ENCODE results near the gene RPL36A.

RPL36A gene

GRCh38 chrX:101407167-101407747 lies 16.4 kb downstream of the RPL36A start:
- peak overlapping the region; percentile 73 for H3K4me3 ChIP-seq (ENCODE audit: low read depth, low read length)
- TF ChIP-seq CTCF (IDR thresholded peaks at IDR 0.05; ENCODE audit: control insufficient read depth, extremely low read depth, insufficient read depth) = no peak
- no peak for DNase-seq (ENCODE audit: low read depth)

GRCh38 chrX:101407748-101408531 lies 17.1 kb downstream of the RPL36A start, which contains the start of the genes GLA and HNRNPH2:
GLA (minus strand) TSS chrX:101407925; CDS start chrX:101407903, 22 bp downstream.
HNRNPH2 (plus strand) TSS chrX:101408222; CDS start chrX:101411989, 3,767 bp downstream.
- peak within 1 kb of the TSS; percentile 73 for H3K4me3 ChIP-seq (ENCODE audit: low read depth, low read length)
- DNase-seq (ENCODE audit: low read depth) = peak; percentile 99
- TF ChIP-seq CTCF (IDR thresholded peaks at IDR 0.05; ENCODE audit: control insufficient read depth, extremely low read depth, insufficient read depth) = no peak

- DNase-seq (ENCODE audit: low read depth) = no peak
- peak overlapping the region; percentile 73 for H3K4me3 ChIP-seq (ENCODE audit: low read depth, low read length)
- TF ChIP-seq CTCF (IDR thresholded peaks at IDR 0.05; ENCODE audit: control insufficient read depth, extremely low read depth, insufficient read depth) = no peak
These were observed 17.7 kb downstream of the RPL36A start for GRCh38 chrX:101408532-101408841.

- TF ChIP-seq CTCF (IDR thresholded peaks at IDR 0.05; ENCODE audit: control insufficient read depth, extremely low read depth, insufficient read depth) = no peak
- no peak for DNase-seq (ENCODE audit: low read depth)
These were observed 18.2 kb downstream of the RPL36A start for GRCh38 chrX:101409043-101409442.

GRCh38 chrX:101410461-101410860 lies 19.6 kb downstream of the RPL36A start:
- TF ChIP-seq CTCF (IDR thresholded peaks at IDR 0.05; ENCODE audit: control insufficient read depth, extremely low read depth, insufficient read depth) = no peak
- no peak for DNase-seq (ENCODE audit: low read depth)
- H3K4me3 ChIP-seq (ENCODE audit: low read depth, low read length) = no peak overlapping the region

More at GRCh38 chrX:101409043-101409442, 18.2 kb downstream of the RPL36A start:
- H3K4me3 ChIP-seq (ENCODE audit: low read depth, low read length) = peak overlapping the region; percentile 73

- H3K4me3 ChIP-seq (ENCODE audit: low read depth, low read length) = no peak overlapping the region
- no peak for DNase-seq (ENCODE audit: low read depth)
- no peak for TF ChIP-seq CTCF (IDR thresholded peaks at IDR 0.05; ENCODE audit: control insufficient read depth, extremely low read depth, insufficient read depth)
These were observed 21.2 kb downstream of the RPL36A start for GRCh38 chrX:101411984-101412383.
